ENCODE data around the gene CCDC7. TPM values are rescaled to one million over a fixed set of nuclear protein-coding genes. Genes with fewer than 3 reads are reported as not detected.

Gene CCDC7
- total and polyA plus RNA-seq, 2 experiments from 2014 or later: 0.83 to 1.6 TPM

DNA sequence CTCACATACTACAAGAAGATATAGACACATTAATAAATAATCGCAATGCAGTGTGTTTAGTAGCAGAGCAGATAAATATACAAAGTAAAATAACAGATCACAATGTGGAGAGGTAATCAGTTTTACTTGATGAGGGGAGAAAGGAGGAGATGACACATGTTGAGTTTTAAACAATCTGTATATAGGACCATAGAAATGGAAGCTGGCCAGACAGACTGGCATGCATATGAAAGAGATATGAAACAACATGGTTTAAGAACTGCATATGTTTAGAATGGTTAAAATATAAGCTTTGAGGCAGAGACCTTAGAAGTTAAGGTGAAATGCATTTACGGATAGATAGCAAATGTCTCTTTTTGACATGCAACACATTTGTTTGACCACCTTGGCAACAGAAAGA, 19.8 kb upstream of the CCDC7 start:
- no peaks in the 10 kb centered on the region for H4K20me1 ChIP-seq (replicated peaks; ENCODE audit: insufficient read depth)
- no peak overlapping the region for H3K4me2 ChIP-seq
- H3K4me1 Mint-ChIP-seq: peaks cover 5% of the 10 kb centered on the region; the same call in 2 of the 3 replicates
- no peaks in the 10 kb centered on the region; the same call in 1 of the 2 replicates for H3K4me1 ChIP-seq (ENCODE audit: insufficient read depth)
- no peaks in the 10 kb centered on the region for H3K36me3 ChIP-seq (ENCODE audit: insufficient read depth)
- no peak for DNase-seq (ENCODE audit: low spot score)
- no peak overlapping the region for H3K4me3 ChIP-seq
- no peaks in the 10 kb centered on the region for H3F3A ChIP-seq (replicated peaks; ENCODE audit: low read depth)
- no peak for ATAC-seq
- H3K27me3 Mint-ChIP-seq (ENCODE audit: insufficient read depth, low read depth, poor library complexity): no peaks in the 10 kb centered on the region
- H3K36me3 Mint-ChIP-seq (ENCODE audit: low read depth): no peaks in the 10 kb centered on the region; the same call in 2 of the 3 replicates
- TF ChIP-seq CREB1 (CRISPR knock-in tag; IDR thresholded peaks at IDR 0.05; ENCODE audit: low read depth) (no peak), ZNF331 (CRISPR knock-in tag; IDR thresholded peaks at IDR 0.05; ENCODE audit: low read depth) (no peak), JUNB (IDR thresholded peaks at IDR 0.05; ENCODE audit: unreplicated experiment) (no peak), STAT1 (IDR thresholded peaks at IDR 0.05; ENCODE audit: unreplicated experiment) (no peak), ZNF462 (CRISPR knock-in tag; IDR thresholded peaks at IDR 0.05) (no peak), CTCF (conservative IDR thresholded peaks at IDR 0.05; ENCODE audit: low read depth in 2 of 2) (no peak), ETS1 (IDR thresholded peaks at IDR 0.05) (no peak), ZNF114 (CRISPR knock-in tag; IDR thresholded peaks at IDR 0.05) (no peak), EZH2 (IDR thresholded peaks at IDR 0.05; ENCODE audit: low read depth, unreplicated experiment) (no peak), EZH2phosphoT487 (IDR thresholded peaks at IDR 0.05; ENCODE audit: unreplicated experiment) (no peak), NANOG (IDR thresholded peaks at IDR 0.05; ENCODE audit: borderline replicate concordance) (no peak), POLR2AphosphoS5 (IDR thresholded peaks at IDR 0.05; ENCODE audit: low read depth) (no peak)
- TF ChIP-seq, protein P1, sequence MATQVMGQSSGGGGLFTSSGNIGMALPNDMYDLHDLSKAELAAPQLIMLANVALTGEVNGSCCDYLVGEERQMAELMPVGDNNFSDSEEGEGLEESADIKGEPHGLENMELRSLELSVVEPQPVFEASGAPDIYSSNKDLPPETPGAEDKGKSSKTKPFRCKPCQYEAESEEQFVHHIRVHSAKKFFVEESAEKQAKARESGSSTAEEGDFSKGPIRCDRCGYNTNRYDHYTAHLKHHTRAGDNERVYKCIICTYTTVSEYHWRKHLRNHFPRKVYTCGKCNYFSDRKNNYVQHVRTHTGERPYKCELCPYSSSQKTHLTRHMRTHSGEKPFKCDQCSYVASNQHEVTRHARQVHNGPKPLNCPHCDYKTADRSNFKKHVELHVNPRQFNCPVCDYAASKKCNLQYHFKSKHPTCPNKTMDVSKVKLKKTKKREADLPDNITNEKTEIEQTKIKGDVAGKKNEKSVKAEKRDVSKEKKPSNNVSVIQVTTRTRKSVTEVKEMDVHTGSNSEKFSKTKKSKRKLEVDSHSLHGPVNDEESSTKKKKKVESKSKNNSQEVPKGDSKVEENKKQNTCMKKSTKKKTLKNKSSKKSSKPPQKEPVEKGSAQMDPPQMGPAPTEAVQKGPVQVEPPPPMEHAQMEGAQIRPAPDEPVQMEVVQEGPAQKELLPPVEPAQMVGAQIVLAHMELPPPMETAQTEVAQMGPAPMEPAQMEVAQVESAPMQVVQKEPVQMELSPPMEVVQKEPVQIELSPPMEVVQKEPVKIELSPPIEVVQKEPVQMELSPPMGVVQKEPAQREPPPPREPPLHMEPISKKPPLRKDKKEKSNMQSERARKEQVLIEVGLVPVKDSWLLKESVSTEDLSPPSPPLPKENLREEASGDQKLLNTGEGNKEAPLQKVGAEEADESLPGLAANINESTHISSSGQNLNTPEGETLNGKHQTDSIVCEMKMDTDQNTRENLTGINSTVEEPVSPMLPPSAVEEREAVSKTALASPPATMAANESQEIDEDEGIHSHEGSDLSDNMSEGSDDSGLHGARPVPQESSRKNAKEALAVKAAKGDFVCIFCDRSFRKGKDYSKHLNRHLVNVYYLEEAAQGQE (IDR thresholded peaks at IDR 0.05; ENCODE audit: unreplicated experiment): no peak
- peaks cover 19% of the 10 kb centered on the region for H3K9me3 Mint-ChIP-seq
- H3K9me2 ChIP-seq (ENCODE audit: insufficient read depth): no peaks in the 10 kb centered on the region
- H3K27me3 ChIP-seq (ENCODE audit: insufficient read depth): no peaks in the 10 kb centered on the region
- H3K27ac Mint-ChIP-seq: no peak overlapping the region
- no peak overlapping the region for H3K4me3 Mint-ChIP-seq
- no peak overlapping the region for H3K27ac ChIP-seq (ENCODE audit: low read depth)
- H2AFZ ChIP-seq: no peak overlapping the region
- no peaks in the 10 kb centered on the region for H3K79me2 ChIP-seq (replicated peaks; ENCODE audit: insufficient read depth)

Measured in GM23338 (cell line).